HepG2 (cell line): ENCODE results near the gene TMEM135. TPM values are rescaled to one million over a fixed set of nuclear protein-coding genes. Genes with fewer than 3 reads are reported as not detected.

ENCODE experiments used
- BRCA1 ChIP-seq: sonication (generic); formaldehyde crosslinking; IDR thresholded peaks from 2 replicates; pipeline ENCODE4 v1.4.0; 2020; ENCODE audit warnings: missing genetic modification reagents
- HOXA3 ChIP-seq: sonication (generic); formaldehyde crosslinking; IDR thresholded peaks from 2 replicates; pipeline ENCODE4 v1.5.0; 2020; ENCODE audit warnings: missing genetic modification reagents
- PRMT3 ChIP-seq: sonication (generic); formaldehyde crosslinking; IDR thresholded peaks from 2 replicates; pipeline ENCODE4 v1.8.1; 2022; ENCODE audit warnings: low read depth, mild to moderate bottlenecking, moderate library complexity, missing genetic modification reagents, borderline replicate concordance
- RBAK ChIP-seq: sonication (generic); formaldehyde crosslinking; IDR thresholded peaks from 2 replicates; pipeline ENCODE4 v1.5.1; 2020; ENCODE audit warnings: mild to moderate bottlenecking, missing genetic modification reagents
- TCF7 ChIP-seq: sonication (generic); IDR thresholded peaks from 2 replicates; pipeline ENCODE4 v1.6.1; 2016; ENCODE audit warnings: antibody characterized with exemption, low read depth
- ZNF207 ChIP-seq: fragments of 450-650 bp; IDR thresholded peaks from 2 replicates; pipeline ENCODE4 v1.6.1; 2016; ENCODE audit warnings: antibody characterized with exemption, borderline replicate concordance
- ZNF652 ChIP-seq: IDR thresholded peaks from 2 replicates; pipeline ENCODE4 v1.6.1; 2016; ENCODE audit warnings: low read depth, borderline replicate concordance
- ZNF839 ChIP-seq: sonication (generic); formaldehyde crosslinking; IDR thresholded peaks from 2 replicates; pipeline ENCODE4 v1.4.0; 2020; ENCODE audit warnings: missing genetic modification reagents, mild to moderate bottlenecking, borderline replicate concordance
- ZNF878 ChIP-seq: sonication (generic); formaldehyde crosslinking; IDR thresholded peaks from 2 replicates; pipeline ENCODE4 v1.8.1; 2023; ENCODE audit warnings: mild to moderate bottlenecking, missing genetic modification reagents, moderate library complexity
- ZSCAN29 ChIP-seq: sonication (generic); formaldehyde crosslinking; conservative IDR thresholded peaks from 2 replicates; pipeline ENCODE4 v1.4.0; 2020; ENCODE audit warnings: mild to moderate bottlenecking, missing genetic modification reagents
- polyA plus RNA-seq, 8 experiments: library from polyadenylated mRNA; depleted of rRNA in 3 of 8; stranded (reverse) in 7 of 8; unstranded in 1 of 8; fragments of >200 nt; fragmentation: Illumina TruSeq in 4 of 8; extraction: Trizol in 4 of 8; gene quantifications; 2 replicates each; pipeline versions ENCODE4 v1.2.1 to v1.2.3, GENCODE V29; 2011 to 2016; ENCODE audit warnings: low read depth in 4 of 8, missing spikeins in 1 of 8, mixed read lengths in 1 of 8; ENCODE audit not compliant: insufficient read depth in 1 of 8
- total RNA-seq, 5 experiments: library from RNA; depleted of rRNA; stranded (reverse); fragments of >200 nt; fragmentation: Illumina TruSeq; extraction: Trizol; gene quantifications; 2 replicates each; pipeline ENCODE4 v1.2.3, GENCODE V29; 2016; ENCODE audit warnings: low read depth in 1 of 5
- TF ChIP-seq, protein P1 (sequence below), 2 experiments: sonication (generic) in 1 of 2; formaldehyde crosslinking in 1 of 2; IDR thresholded peaks; 2 replicates each; pipeline versions ENCODE4 v1.4.0 to v1.6.1; 2016 to 2020; ENCODE audit warnings: borderline replicate concordance in 1 of 2, low read depth in 1 of 2, mild to moderate bottlenecking in 1 of 2, missing genetic modification reagents in 1 of 2
- TF ChIP-seq, protein P2 (sequence below): sonication (generic); formaldehyde crosslinking; IDR thresholded peaks from 2 replicates; pipeline ENCODE4 v1.4.0; 2020; ENCODE audit warnings: missing genetic modification reagents, borderline replicate concordance
- TF ChIP-seq, protein P3 (sequence below): sonication (generic); formaldehyde crosslinking; IDR thresholded peaks from 2 replicates; pipeline ENCODE4 v1.4.0; 2020; ENCODE audit warnings: missing genetic modification reagents
- TF ChIP-seq, protein P4 (sequence below): sonication (generic); formaldehyde crosslinking; IDR thresholded peaks from 2 replicates; pipeline ENCODE4 v1.4.0; 2020; ENCODE audit warnings: mild to moderate bottlenecking, low read depth, missing genetic modification reagents
- TF ChIP-seq, protein P5 (sequence below): sonication (generic); formaldehyde crosslinking; IDR thresholded peaks from 2 replicates; pipeline ENCODE4 v1.4.0; 2020; ENCODE audit warnings: mild to moderate bottlenecking, low read depth, missing genetic modification reagents

The TMEM135 gene
- total and polyA plus RNA-seq, 2 of the 13 experiments (the other 11 are each of a cell fraction or from before 2014, with no cell fraction given) = 36.6 to 88.9 TPM

DNA sequence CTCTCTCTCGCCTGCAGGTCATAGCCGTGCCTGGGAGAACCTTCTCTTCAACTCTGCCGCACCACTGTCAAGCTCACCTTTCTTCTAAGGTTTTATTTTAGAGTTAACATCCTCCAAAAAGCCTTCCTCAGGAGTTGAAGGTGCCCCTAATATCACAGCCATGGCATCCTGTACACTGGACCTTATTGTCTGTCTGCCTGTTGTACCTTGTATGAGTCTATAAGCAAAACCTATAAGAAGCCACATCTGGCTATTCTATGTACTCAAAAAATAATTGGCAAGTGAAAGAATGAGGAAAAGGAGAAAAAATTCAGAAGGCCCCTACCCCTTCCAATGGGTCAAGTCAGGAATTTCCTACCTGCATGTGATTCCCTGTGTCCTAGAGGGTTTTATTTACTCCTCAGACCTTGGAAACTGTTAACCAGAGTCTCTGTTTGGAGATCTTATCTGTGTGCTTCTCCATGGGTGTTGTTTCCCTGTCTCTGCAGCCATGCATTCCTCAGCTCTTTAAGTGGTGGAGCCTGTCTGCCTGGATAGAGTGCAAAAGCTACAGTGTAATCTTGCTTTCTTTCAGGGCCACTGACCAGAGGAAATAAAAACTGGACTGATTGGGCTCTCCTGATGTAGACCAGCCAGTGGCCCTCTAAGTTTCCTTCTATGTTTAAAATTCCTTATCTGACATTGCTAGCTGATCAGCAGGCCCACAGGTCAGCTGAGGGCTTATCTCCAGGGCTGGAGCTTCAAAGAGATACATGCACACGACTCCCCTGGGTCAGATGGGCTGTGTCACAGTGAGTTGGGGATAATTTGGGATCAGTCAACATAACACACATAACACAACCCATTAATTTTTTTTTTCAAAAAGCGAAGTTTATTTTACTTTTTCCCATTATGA is 37.6 kb upstream of the TMEM135 start (continued):
- TF ChIP-seq, protein P1, sequence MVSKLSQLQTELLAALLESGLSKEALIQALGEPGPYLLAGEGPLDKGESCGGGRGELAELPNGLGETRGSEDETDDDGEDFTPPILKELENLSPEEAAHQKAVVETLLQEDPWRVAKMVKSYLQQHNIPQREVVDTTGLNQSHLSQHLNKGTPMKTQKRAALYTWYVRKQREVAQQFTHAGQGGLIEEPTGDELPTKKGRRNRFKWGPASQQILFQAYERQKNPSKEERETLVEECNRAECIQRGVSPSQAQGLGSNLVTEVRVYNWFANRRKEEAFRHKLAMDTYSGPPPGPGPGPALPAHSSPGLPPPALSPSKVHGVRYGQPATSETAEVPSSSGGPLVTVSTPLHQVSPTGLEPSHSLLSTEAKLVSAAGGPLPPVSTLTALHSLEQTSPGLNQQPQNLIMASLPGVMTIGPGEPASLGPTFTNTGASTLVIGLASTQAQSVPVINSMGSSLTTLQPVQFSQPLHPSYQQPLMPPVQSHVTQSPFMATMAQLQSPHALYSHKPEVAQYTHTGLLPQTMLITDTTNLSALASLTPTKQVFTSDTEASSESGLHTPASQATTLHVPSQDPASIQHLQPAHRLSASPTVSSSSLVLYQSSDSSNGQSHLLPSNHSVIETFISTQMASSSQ (IDR thresholded peaks at IDR 0.05; ENCODE audit: low read depth) = peak; percentile 47; the same call in 1 of the 2 replicates
- TF ChIP-seq, protein P1 (CRISPR knock-in tag; IDR thresholded peaks at IDR 0.05; ENCODE audit: borderline replicate concordance) = peak; percentile 81
- TF ChIP-seq, protein P2, sequence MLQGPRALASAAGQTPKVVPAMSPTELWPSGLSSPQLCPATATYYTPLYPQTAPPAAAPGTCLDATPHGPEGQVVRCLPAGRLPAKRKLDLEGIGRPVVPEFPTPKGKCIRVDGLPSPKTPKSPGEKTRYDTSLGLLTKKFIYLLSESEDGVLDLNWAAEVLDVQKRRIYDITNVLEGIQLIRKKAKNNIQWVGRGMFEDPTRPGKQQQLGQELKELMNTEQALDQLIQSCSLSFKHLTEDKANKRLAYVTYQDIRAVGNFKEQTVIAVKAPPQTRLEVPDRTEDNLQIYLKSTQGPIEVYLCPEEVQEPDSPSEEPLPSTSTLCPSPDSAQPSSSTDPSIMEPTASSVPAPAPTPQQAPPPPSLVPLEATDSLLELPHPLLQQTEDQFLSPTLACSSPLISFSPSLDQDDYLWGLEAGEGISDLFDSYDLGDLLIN (CRISPR knock-in tag) = no peak
- TF ChIP-seq, protein P3, sequence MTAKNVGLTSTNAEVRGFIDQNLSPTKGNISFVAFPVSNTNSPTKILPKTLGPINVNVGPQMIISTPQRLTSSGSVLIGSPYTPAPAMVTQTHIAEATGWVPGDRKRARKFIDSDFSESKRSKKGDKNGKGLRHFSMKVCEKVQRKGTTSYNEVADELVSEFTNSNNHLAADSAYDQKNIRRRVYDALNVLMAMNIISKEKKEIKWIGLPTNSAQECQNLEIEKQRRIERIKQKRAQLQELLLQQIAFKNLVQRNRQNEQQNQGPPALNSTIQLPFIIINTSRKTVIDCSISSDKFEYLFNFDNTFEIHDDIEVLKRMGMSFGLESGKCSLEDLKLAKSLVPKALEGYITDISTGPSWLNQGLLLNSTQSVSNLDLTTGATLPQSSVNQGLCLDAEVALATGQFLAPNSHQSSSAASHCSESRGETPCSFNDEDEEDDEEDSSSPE (CRISPR knock-in tag) = no peak
- TF ChIP-seq ZNF207 (no peak), BRCA1 (CRISPR knock-in tag) (no peak), ZNF839 (CRISPR knock-in tag) (no peak), TCF7 (peak; percentile 94), ZSCAN29 (CRISPR knock-in tag) (peak; percentile 52; the same call in 1 of the 2 replicates), HOXA3 (CRISPR knock-in tag) (peak; percentile 75), PRMT3 (CRISPR knock-in tag) (no peak; the same call in 1 of the 2 replicates), ZNF878 (peak; percentile 87), RBAK (CRISPR knock-in tag) (no peak), ZNF652 (CRISPR knock-in tag) (no peak)
- TF ChIP-seq, protein P4, sequence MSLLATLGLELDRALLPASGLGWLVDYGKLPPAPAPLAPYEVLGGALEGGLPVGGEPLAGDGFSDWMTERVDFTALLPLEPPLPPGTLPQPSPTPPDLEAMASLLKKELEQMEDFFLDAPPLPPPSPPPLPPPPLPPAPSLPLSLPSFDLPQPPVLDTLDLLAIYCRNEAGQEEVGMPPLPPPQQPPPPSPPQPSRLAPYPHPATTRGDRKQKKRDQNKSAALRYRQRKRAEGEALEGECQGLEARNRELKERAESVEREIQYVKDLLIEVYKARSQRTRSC (CRISPR knock-in tag) = no peak
- TF ChIP-seq, protein P5, sequence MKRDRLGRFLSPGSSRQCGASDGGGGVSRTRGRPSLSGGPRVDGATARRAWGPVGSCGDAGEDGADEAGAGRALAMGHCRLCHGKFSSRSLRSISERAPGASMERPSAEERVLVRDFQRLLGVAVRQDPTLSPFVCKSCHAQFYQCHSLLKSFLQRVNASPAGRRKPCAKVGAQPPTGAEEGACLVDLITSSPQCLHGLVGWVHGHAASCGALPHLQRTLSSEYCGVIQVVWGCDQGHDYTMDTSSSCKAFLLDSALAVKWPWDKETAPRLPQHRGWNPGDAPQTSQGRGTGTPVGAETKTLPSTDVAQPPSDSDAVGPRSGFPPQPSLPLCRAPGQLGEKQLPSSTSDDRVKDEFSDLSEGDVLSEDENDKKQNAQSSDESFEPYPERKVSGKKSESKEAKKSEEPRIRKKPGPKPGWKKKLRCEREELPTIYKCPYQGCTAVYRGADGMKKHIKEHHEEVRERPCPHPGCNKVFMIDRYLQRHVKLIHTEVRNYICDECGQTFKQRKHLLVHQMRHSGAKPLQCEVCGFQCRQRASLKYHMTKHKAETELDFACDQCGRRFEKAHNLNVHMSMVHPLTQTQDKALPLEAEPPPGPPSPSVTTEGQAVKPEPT (CRISPR knock-in tag) = no peak
